C4-2B (cell line): ENCODE data around the gene TOLLIP.

Experiments used
- ZFX ChIP-seq: fragments of 450-650 bp; IDR thresholded peaks from 2 replicates; pipeline ENCODE4 v1.6.1; 2017
- TF ChIP-seq, protein P1 (sequence below): fragments of 450-650 bp; conservative IDR thresholded peaks from 2 replicates; pipeline ENCODE4 v1.5.1; 2017; ENCODE audit warnings: mild to moderate bottlenecking

DNA sequence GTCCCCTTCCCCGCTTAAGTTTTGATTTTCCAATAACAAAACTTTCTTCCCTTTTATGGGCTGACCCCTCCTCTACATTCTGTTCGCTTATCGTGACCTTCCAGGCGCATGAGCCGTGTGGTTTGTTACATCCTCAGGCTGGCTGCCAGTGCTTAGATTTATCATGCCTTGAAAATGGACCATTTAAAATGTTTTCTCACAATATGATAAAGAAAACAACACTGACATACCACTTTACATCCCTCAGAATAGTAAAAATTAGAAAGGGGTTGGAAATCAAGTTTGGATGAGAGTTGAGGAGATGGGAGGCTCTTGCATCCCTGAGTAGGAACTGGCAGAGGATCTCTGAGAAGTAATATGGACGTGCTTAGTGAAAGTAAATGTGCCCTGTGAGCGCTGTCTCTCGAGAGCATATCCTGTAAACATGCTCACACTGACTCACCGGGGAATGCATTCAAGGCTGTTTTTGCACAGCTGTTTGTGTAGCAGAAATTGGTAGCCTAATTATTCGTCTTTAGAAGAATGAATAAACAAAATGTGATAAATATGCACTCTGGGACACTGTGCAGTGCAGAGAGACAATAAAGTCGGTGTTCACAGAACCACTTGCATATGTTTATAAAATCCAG lies 17.1 kb upstream of the TOLLIP start:
- TF ChIP-seq, protein P1, sequence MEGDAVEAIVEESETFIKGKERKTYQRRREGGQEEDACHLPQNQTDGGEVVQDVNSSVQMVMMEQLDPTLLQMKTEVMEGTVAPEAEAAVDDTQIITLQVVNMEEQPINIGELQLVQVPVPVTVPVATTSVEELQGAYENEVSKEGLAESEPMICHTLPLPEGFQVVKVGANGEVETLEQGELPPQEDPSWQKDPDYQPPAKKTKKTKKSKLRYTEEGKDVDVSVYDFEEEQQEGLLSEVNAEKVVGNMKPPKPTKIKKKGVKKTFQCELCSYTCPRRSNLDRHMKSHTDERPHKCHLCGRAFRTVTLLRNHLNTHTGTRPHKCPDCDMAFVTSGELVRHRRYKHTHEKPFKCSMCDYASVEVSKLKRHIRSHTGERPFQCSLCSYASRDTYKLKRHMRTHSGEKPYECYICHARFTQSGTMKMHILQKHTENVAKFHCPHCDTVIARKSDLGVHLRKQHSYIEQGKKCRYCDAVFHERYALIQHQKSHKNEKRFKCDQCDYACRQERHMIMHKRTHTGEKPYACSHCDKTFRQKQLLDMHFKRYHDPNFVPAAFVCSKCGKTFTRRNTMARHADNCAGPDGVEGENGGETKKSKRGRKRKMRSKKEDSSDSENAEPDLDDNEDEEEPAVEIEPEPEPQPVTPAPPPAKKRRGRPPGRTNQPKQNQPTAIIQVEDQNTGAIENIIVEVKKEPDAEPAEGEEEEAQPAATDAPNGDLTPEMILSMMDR = no peak
- no peak for TF ChIP-seq ZFX
